Keratinocyte (primary cell): ENCODE results near the gene MYEF2. TPM values are rescaled to one million over a fixed set of nuclear protein-coding genes. Genes with fewer than 3 reads are reported as not detected.

Experiments used
- DNase-seq: peaks from one replicate; pipeline ENCODE4 v3.0.0-alpha.2; 2011; ENCODE audit warnings: low read depth, missing footprints, low spot score
- FAIRE-seq: peaks from 2 replicates; lab custom pipeline; 2011; peaks lifted over from hg19 to GRCh38; lab: Jason Lieb, UNC
- H2AFZ ChIP-seq: 2 replicates; pipeline ENCODE4 v1.6.0; 2012; ENCODE audit warnings: low read length, control low read depth, inconsistent platforms; ENCODE audit not compliant: control insufficient read depth
- H3K27ac ChIP-seq: 2 replicates; pipeline ENCODE4 v1.5.1; 2011; ENCODE audit warnings: low read length; ENCODE audit not compliant: control insufficient read depth, insufficient read depth
- H3K27me3 ChIP-seq: 3 replicates; pipeline ENCODE4 v1.6.0; 2011; ENCODE audit warnings: low read length; ENCODE audit not compliant: control insufficient read depth, insufficient read depth; ENCODE audit errors: extremely low read depth
- H3K36me3 ChIP-seq, 2 experiments: 2 replicates in 1 of 2; 3 replicates in 1 of 2; pipeline ENCODE4 v1.5.1; 2011; ENCODE audit warnings: low read length in 2 of 2, mild to moderate bottlenecking in 1 of 2; ENCODE audit not compliant: control insufficient read depth in 2 of 2, insufficient read depth in 2 of 2; ENCODE audit errors: extremely low read depth in 1 of 2
- H3K4me1 ChIP-seq: 3 replicates; pipeline ENCODE4 v1.5.1; 2011; ENCODE audit warnings: low read length; ENCODE audit not compliant: control insufficient read depth, insufficient read depth; ENCODE audit errors: extremely low read depth
- H3K4me2 ChIP-seq: 3 replicates; pipeline ENCODE4 v1.6.0; 2011; ENCODE audit warnings: low read depth, low read length; ENCODE audit not compliant: control insufficient read depth, insufficient read depth; ENCODE audit errors: extremely low read depth
- H3K4me3 ChIP-seq, 3 experiments: fragments of 200-600 bp in 1 of 3; sonication (generic) in 1 of 3; 2 replicates in 2 of 3; 3 replicates in 1 of 3; pipeline ENCODE4 v1.5.1; 2011 to 2016; ENCODE audit warnings: low read length in 3 of 3, mild to moderate bottlenecking in 3 of 3, control low read depth in 2 of 3, inconsistent platforms in 1 of 3, low read depth in 1 of 3, mixed read lengths in 1 of 3, mixed run types in 1 of 3, moderate library complexity in 1 of 3; ENCODE audit not compliant: control insufficient read depth in 2 of 3, insufficient read depth in 2 of 3; ENCODE audit errors: extremely low read depth in 1 of 3
- H3K79me2 ChIP-seq: 2 replicates; pipeline ENCODE4 v1.6.0; 2012; ENCODE audit warnings: low read length; ENCODE audit not compliant: control insufficient read depth, insufficient read depth
- H3K9ac ChIP-seq: 3 replicates; pipeline ENCODE4 v1.6.0; 2011; ENCODE audit warnings: low read length; ENCODE audit not compliant: control insufficient read depth, insufficient read depth; ENCODE audit errors: extremely low read depth
- H3K9me1 ChIP-seq: 3 replicates; pipeline ENCODE4 v1.6.0; 2011; ENCODE audit warnings: low read length; ENCODE audit not compliant: control insufficient read depth, insufficient read depth; ENCODE audit errors: extremely low read depth
- H3K9me3 ChIP-seq: 2 replicates; pipeline ENCODE4 v1.5.1; 2012; ENCODE audit warnings: low read depth, low read length; ENCODE audit not compliant: control insufficient read depth
- H4K20me1 ChIP-seq: 3 replicates; pipeline ENCODE4 v1.6.0; 2011; ENCODE audit warnings: low read length; ENCODE audit not compliant: control insufficient read depth, insufficient read depth; ENCODE audit errors: extremely low read depth
- EZH2 ChIP-seq: IDR thresholded peaks from one replicate; pipeline ENCODE4 v1.6.1; 2012; ENCODE audit warnings: inconsistent platforms, mild to moderate bottlenecking, low read length, moderate library complexity
- dilution Hi-C: fragments of 300-500 bp; cut with MboI; formaldehyde crosslinking; loops from one replicate; pipeline ENCODE4 v1.7.0; 2020; ENCODE audit warnings: low sequenced_read_pairs; ENCODE audit not compliant: extremely low pct_ligation_motif_present
- polyA plus RNA-seq, 5 experiments: library from polyadenylated mRNA; depleted of rRNA in 3 of 5; stranded (reverse) in 3 of 5; stranded (forward) in 1 of 5; unstranded in 1 of 5; fragments of >200 nt; gene quantifications; 1 replicate in 1 of 5; 2 replicates in 3 of 5; 3 replicates in 1 of 5; pipeline versions ENCODE4 v1.2.1 to v1.2.3, GENCODE V29; 2011 to 2012; ENCODE audit warnings: missing spikeins in 2 of 5, low read depth in 1 of 5, low replicate concordance in 1 of 5
- TF ChIP-seq, protein P1 (sequence below), 3 experiments: IDR thresholded peaks in 1 of 3; conservative IDR thresholded peaks in 1 of 3; optimal IDR thresholded peaks in 1 of 3; 2 replicates in 2 of 3; 3 replicates in 1 of 3; pipeline versions ENCODE3 to v1.5.1; 2011; ENCODE audit warnings: low read length in 3 of 3, mild to moderate bottlenecking in 3 of 3, moderate library complexity in 2 of 3, control low read depth in 1 of 3, inconsistent platforms in 1 of 3; ENCODE audit not compliant: insufficient read depth in 2 of 3; ENCODE audit errors: extremely low read depth in 1 of 3

Gene MYEF2
- polyA plus RNA-seq, 1 donor (not counting 4 experiments of a cell fraction or from before 2014, with no cell fraction given), result 2.8 TPM

GRCh38 chr15:48185529-48185928 is 7.4 kb upstream of the MYEF2 start:
- Histone ChIP-seq H3K9me3 (no peaks in the 10 kb centered on the region), H3K27me3 (no peaks in the 10 kb centered on the region), H3K27ac (no peak overlapping the region), H3K9ac (no peak overlapping the region), H3K9me1 (no peaks in the 10 kb centered on the region), H3K4me3 (no peak overlapping the region), H3K36me3 (no peaks in the 10 kb centered on the region), H4K20me1 (no peaks in the 10 kb centered on the region), H3K4me1 (no peaks in the 10 kb centered on the region), H2AFZ (no peak overlapping the region), H3K79me2 (no peaks in the 10 kb centered on the region), H3K4me2 (no peak overlapping the region)
- dilution Hi-C loops, result no loop called here
- DNase-seq, result no peak
- TF ChIP-seq EZH2, result no peak
- TF ChIP-seq, protein P1, sequence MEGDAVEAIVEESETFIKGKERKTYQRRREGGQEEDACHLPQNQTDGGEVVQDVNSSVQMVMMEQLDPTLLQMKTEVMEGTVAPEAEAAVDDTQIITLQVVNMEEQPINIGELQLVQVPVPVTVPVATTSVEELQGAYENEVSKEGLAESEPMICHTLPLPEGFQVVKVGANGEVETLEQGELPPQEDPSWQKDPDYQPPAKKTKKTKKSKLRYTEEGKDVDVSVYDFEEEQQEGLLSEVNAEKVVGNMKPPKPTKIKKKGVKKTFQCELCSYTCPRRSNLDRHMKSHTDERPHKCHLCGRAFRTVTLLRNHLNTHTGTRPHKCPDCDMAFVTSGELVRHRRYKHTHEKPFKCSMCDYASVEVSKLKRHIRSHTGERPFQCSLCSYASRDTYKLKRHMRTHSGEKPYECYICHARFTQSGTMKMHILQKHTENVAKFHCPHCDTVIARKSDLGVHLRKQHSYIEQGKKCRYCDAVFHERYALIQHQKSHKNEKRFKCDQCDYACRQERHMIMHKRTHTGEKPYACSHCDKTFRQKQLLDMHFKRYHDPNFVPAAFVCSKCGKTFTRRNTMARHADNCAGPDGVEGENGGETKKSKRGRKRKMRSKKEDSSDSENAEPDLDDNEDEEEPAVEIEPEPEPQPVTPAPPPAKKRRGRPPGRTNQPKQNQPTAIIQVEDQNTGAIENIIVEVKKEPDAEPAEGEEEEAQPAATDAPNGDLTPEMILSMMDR (optimal IDR thresholded peaks at IDR 0.05 in 1 of 3, IDR thresholded peaks at IDR 0.05 in 1 of 3, conservative IDR thresholded peaks at IDR 0.05 in 1 of 3; ENCODE audit: extremely low read depth in 1 of 3, insufficient read depth in 2 of 3, low read length in 3 of 3), result no peak
- no peak for FAIRE-seq

GRCh38 chr15:48182749-48183148 is 4.7 kb upstream of the MYEF2 start:
- Histone ChIP-seq H3K9me1 (no peaks in the 10 kb centered on the region), H3K27ac (no peak overlapping the region), H3K9me3 (no peaks in the 10 kb centered on the region), H2AFZ (no peak overlapping the region), H3K4me2 (no peak overlapping the region), H3K79me2 (no peaks in the 10 kb centered on the region), H3K9ac (no peak overlapping the region), H3K36me3 (no peaks in the 10 kb centered on the region), H3K4me3 (no peak overlapping the region), H4K20me1 (no peaks in the 10 kb centered on the region), H3K4me1 (no peaks in the 10 kb centered on the region), H3K27me3 (peaks cover 4% of the 10 kb centered on the region)
- DNase-seq (no peak), FAIRE-seq (no peak)
- dilution Hi-C loops, result no loop called here
- TF ChIP-seq EZH2, result no peak
- TF ChIP-seq, protein P1 (optimal IDR thresholded peaks at IDR 0.05 in 1 of 3, IDR thresholded peaks at IDR 0.05 in 1 of 3, conservative IDR thresholded peaks at IDR 0.05 in 1 of 3; ENCODE audit: extremely low read depth in 1 of 3, insufficient read depth in 2 of 3, low read length in 3 of 3), result no peak
